PC-9 (cell line): ENCODE measurements around the gene GPR37L1. TPM values are rescaled to one million over a fixed set of nuclear protein-coding genes. Genes with fewer than 3 reads are reported as not detected.

Experiments
- BruUV-seq: library from RNA; stranded (reverse); fragments of 400-500 nt; replicated peaks from 2 replicates; lab custom pipeline; 2021; lab: Mats Ljungman, UMichigan
- CTCF ChIA-PET: fragments of 300-600 bp; sonication (Branson Sonifier 250); formaldehyde crosslinking; loops from one replicate; lab custom pipeline; 2022; ENCODE audit warnings: antibody characterized with exemption; lab: Charles Lee
- POLR2A ChIA-PET: fragments of 300-600 bp; sonication (Branson Sonifier 250); formaldehyde crosslinking; loops from one replicate; lab custom pipeline; 2022; ENCODE audit warnings: antibody characterized with exemption; ENCODE audit not compliant: unreplicated experiment; lab: Charles Lee
- DNase-seq, 2 experiments: peaks; one replicate each; pipeline versions ENCODE4 v3.0.0 to v3.0.0-alpha.2; 2015 to 2022; ENCODE audit warnings: mixed read lengths in 1 of 2
- H2AFZ ChIP-seq: fragments of 200-600 bp; sonication (generic); 2 replicates; pipeline ENCODE4 v1.8.1; 2017; ENCODE audit warnings: antibody characterized with exemption
- H3F3A ChIP-seq: fragments of 200-600 bp; sonication (generic); 2 replicates; pipeline ENCODE4 v1.8.1; 2017; ENCODE audit warnings: antibody characterized with exemption, mild to moderate bottlenecking, low read depth; ENCODE audit not compliant: insufficient read depth
- H3K27ac ChIP-seq: fragments of 200-600 bp; sonication (generic); 2 replicates; pipeline ENCODE4 v1.6.1; 2016; ENCODE audit warnings: mixed run types
- H3K27me3 ChIP-seq: fragments of 200-600 bp; sonication (generic); 2 replicates; pipeline ENCODE4 v1.6.1; 2016; ENCODE audit warnings: low read depth, mixed run types; ENCODE audit not compliant: insufficient read depth
- H3K36me3 ChIP-seq: fragments of 200-600 bp; sonication (generic); 2 replicates; pipeline ENCODE4 v1.6.1; 2016; ENCODE audit warnings: low read depth, mixed run types
- H3K4me1 ChIP-seq: fragments of 200-600 bp; sonication (generic); replicated peaks from 2 replicates; pipeline ENCODE4 v1.6.1; 2016; ENCODE audit warnings: mixed run types; ENCODE audit not compliant: insufficient read depth
- H3K4me2 ChIP-seq: fragments of 200-600 bp; sonication (generic); 2 replicates; pipeline ENCODE4 v1.6.1; 2017; ENCODE audit warnings: mixed run types
- H3K4me3 ChIP-seq: fragments of 200-600 bp; sonication (generic); 2 replicates; pipeline ENCODE4 v1.6.1; 2016; ENCODE audit warnings: mixed run types
- H3K79me2 ChIP-seq: fragments of 200-600 bp; sonication (generic); 2 replicates; pipeline ENCODE4 v1.6.1; 2017; ENCODE audit warnings: low read depth, mixed run types
- H3K9me2 ChIP-seq: fragments of 200-600 bp; sonication (generic); 2 replicates; pipeline ENCODE4 v1.8.1; 2017; ENCODE audit warnings: mild to moderate bottlenecking; ENCODE audit not compliant: insufficient read depth
- H3K9me3 ChIP-seq: fragments of 200-600 bp; sonication (generic); 2 replicates; pipeline ENCODE4 v1.8.1; 2016; ENCODE audit warnings: low read depth; ENCODE audit not compliant: insufficient read depth
- H4K20me1 ChIP-seq: fragments of 200-600 bp; sonication (generic); 2 replicates; pipeline ENCODE4 v1.8.1; 2017; ENCODE audit not compliant: insufficient read depth
- CTCF ChIP-seq: fragments of 200-600 bp; sonication (generic); conservative IDR thresholded peaks from 2 replicates; pipeline ENCODE4 v1.6.1; 2017; ENCODE audit warnings: mixed run types, antibody characterized with exemption, mild to moderate bottlenecking, moderate library complexity
- EZH2 ChIP-seq: fragments of 200-600 bp; sonication (generic); IDR thresholded peaks from 2 replicates; pipeline ENCODE4 v1.8.0; 2017; ENCODE audit warnings: antibody characterized with exemption, low read depth
- intact Hi-C: fragments of 100-400 bp; cut with micrococcal nuclease; formaldehyde crosslinking; loops from one replicate; pipeline ENCODE4 v1.10.0; 2022; ENCODE audit not compliant: unreplicated experiment
- total RNA-seq: library from RNA; stranded (reverse); gene quantifications from 2 replicates; pipeline ENCODE4 v1.2.3, GENCODE V29; 2021

GPR37L1 gene
- total RNA-seq, 1 experiment from 2014 or later, result 0.33 TPM

- Histone ChIP-seq H2AFZ (no peak overlapping the region), H3F3A (no peaks in the 10 kb centered on the region), H3K27ac (no peak overlapping the region), H3K27me3 (no peaks in the 10 kb centered on the region), H3K4me2 (no peak overlapping the region), H3K36me3 (no peaks in the 10 kb centered on the region), H3K4me1 (no peaks in the 10 kb centered on the region), H3K9me2 (no peaks in the 10 kb centered on the region), H3K9me3 (no peaks in the 10 kb centered on the region), H3K4me3 (no peak overlapping the region), H4K20me1 (no peaks in the 10 kb centered on the region), H3K79me2 (no peaks in the 10 kb centered on the region)
- POLR2A ChIA-PET, result no interaction called here
- intact Hi-C loops, result no loop called here
- DNase-seq, result no peak
- TF ChIP-seq EZH2 (no peak), CTCF (no peak)
- BruUV-seq, result no TSS peak
- CTCF ChIA-PET, result no interaction called here
Measured at GRCh38 chr1:202124142-202124541, 1.4 kb downstream of the GPR37L1 start.

- no peak overlapping the region for H3K4me3 ChIP-seq
- H2AFZ ChIP-seq, result no peak overlapping the region
- H3K9me3 ChIP-seq, result no peaks in the 10 kb centered on the region
- CTCF ChIA-PET, result no interaction called here
- no peak overlapping the region for H3K27ac ChIP-seq
- no TSS peak for BruUV-seq
- no peaks in the 10 kb centered on the region for H3F3A ChIP-seq
- H3K4me2 ChIP-seq, result no peak overlapping the region
- H3K36me3 ChIP-seq, result no peaks in the 10 kb centered on the region
- H3K9me2 ChIP-seq, result no peaks in the 10 kb centered on the region
- no peaks in the 10 kb centered on the region for H3K27me3 ChIP-seq
- no peaks in the 10 kb centered on the region for H3K4me1 ChIP-seq
- intact Hi-C loops, result no loop called here
- no peak for DNase-seq
- H3K79me2 ChIP-seq, result no peaks in the 10 kb centered on the region
- no peaks in the 10 kb centered on the region for H4K20me1 ChIP-seq
- TF ChIP-seq CTCF (no peak), EZH2 (no peak)
- POLR2A ChIA-PET, result interaction anchor here (0.8 kb wide), 1 partner anchor 288 kb away, joined by 9 read pairs; no protein-coding TSS in a partner anchor
Measured at GRCh38 chr1:202125611-202126010, 2.9 kb downstream of the GPR37L1 start.

GRCh38 chr1:202126426-202126825 lies 3.7 kb downstream of the GPR37L1 start:
- Histone ChIP-seq H3K36me3 (no peaks in the 10 kb centered on the region), H4K20me1 (no peaks in the 10 kb centered on the region), H3K4me2 (no peak overlapping the region), H3F3A (peaks cover 4% of the 10 kb centered on the region; the same call in 1 of the 2 replicates), H3K79me2 (no peaks in the 10 kb centered on the region), H3K4me1 (no peaks in the 10 kb centered on the region), H2AFZ (no peak overlapping the region), H3K9me2 (no peaks in the 10 kb centered on the region), H3K27ac (no peak overlapping the region), H3K4me3 (no peak overlapping the region), H3K9me3 (no peaks in the 10 kb centered on the region), H3K27me3 (no peaks in the 10 kb centered on the region)
- no TSS peak for BruUV-seq
- CTCF ChIA-PET, result interaction anchor here (0.5 kb wide), 1 partner anchor 54 kb away, joined by 6 read pairs; no protein-coding TSS in a partner anchor
- no peak for TF ChIP-seq CTCF
- TF ChIP-seq EZH2, result no peak
- intact Hi-C loops, result no loop called here
- DNase-seq, result no peak
- POLR2A ChIA-PET, result interaction anchor here (0.8 kb wide), 1 partner anchor 289 kb away, joined by 9 read pairs; no protein-coding TSS in a partner anchor
